Ascending aorta (tissue), 2 donors: ENCODE data around the gene HADHA. TPM values are rescaled to one million over a fixed set of nuclear protein-coding genes. Genes with fewer than 3 reads are reported as not detected.

ENCODE experiments used
- DNase-seq, 2 donors: peaks; one replicate each; pipeline ENCODE4 v3.0.0-alpha.2; 2019; ENCODE audit warnings: low spot score in 2 of 2
- H3K27ac ChIP-seq, 2 donors: fragments of 200-600 bp; sonication (generic); one replicate each; pipeline ENCODE4 v1.5.1; 2016 to 2017; ENCODE audit warnings: mild to moderate bottlenecking in 1 of 2
- H3K27me3 ChIP-seq: fragments of 200-600 bp; sonication (generic); one replicate; pipeline ENCODE4 v1.5.1; 2017
- H3K36me3 ChIP-seq, 2 donors: fragments of 200-600 bp; sonication (generic); one replicate each; pipeline ENCODE4 v1.5.1; 2016
- H3K4me1 ChIP-seq, 2 donors: fragments of 200-600 bp; sonication (generic); one replicate each; pipeline ENCODE4 v1.5.1; 2016 to 2017; ENCODE audit warnings: mild to moderate bottlenecking in 1 of 2
- H3K4me3 ChIP-seq, 2 donors: fragments of 200-600 bp; sonication (generic); one replicate each; pipeline ENCODE4 v1.5.1; 2016 to 2017; ENCODE audit warnings: mild to moderate bottlenecking in 1 of 2
- H3K9me3 ChIP-seq, 2 donors: fragments of 200-600 bp; sonication (generic); one replicate each; pipeline ENCODE4 v1.5.1; 2016
- CTCF ChIP-seq, 3 experiments: fragments of 200-600 bp in 2 of 3; fragments of 450-650 bp in 1 of 3; sonication (generic) in 2 of 3; IDR thresholded peaks; one replicate each; pipeline ENCODE4 v1.5.1; 2016 to 2019; ENCODE audit warnings: antibody characterized with exemption in 3 of 3, mild to moderate bottlenecking in 1 of 3, moderate library complexity in 1 of 3
- intact Hi-C: fragments of 100-400 bp; cut with DNase I; formaldehyde crosslinking; loops from one replicate; pipeline ENCODE4 v1.15.1; 2023
- total RNA-seq: library from RNA; depleted of rRNA; stranded (reverse); fragments of >200 nt; gene quantifications from one replicate; pipeline ENCODE4 v1.1.0, GENCODE V29; 2016

HADHA gene
- total RNA-seq, 1 donor from 2014 or later, result 49.5 TPM

GRCh38 chr2:26235089-26235488 lies 9.3 kb downstream of the HADHA start:
- Histone ChIP-seq H3K36me3 (peaks cover 70 to 83% of the 10 kb centered on the region in 2 donors), H3K4me3 (no peak overlapping the region), H3K27me3 (no peaks in the 10 kb centered on the region), H3K4me1 (no peaks in the 10 kb centered on the region), H3K9me3 (no peaks in the 10 kb centered on the region), H3K27ac (no peak overlapping the region)
- intact Hi-C loops, result no loop called here
- DNase-seq, result no peak
- peak in 2 of 3 experiments; percentile 8 to 25 for TF ChIP-seq CTCF (IDR thresholded peaks at IDR 0.05)

GRCh38 chr2:26230806-26231205 lies 13.6 kb downstream of the HADHA start:
- Histone ChIP-seq H3K4me1 (no peaks in the 10 kb centered on the region), H3K9me3 (no peaks in the 10 kb centered on the region), H3K27ac (no peak overlapping the region), H3K4me3 (no peak overlapping the region), H3K36me3 (peaks cover 80 to 94% of the 10 kb centered on the region in 2 donors), H3K27me3 (no peaks in the 10 kb centered on the region)
- TF ChIP-seq CTCF (IDR thresholded peaks at IDR 0.05), result no peak
- no peak for DNase-seq
- intact Hi-C loops, result no loop called here

- no peaks in the 10 kb centered on the region for H3K9me3 ChIP-seq
- no peak for TF ChIP-seq CTCF (IDR thresholded peaks at IDR 0.05)
- DNase-seq, result no peak
- H3K27ac ChIP-seq, result no peak overlapping the region
- intact Hi-C loops, result no loop called here
- no peak overlapping the region for H3K4me3 ChIP-seq
- H3K36me3 ChIP-seq, result peaks cover 73 to 82% of the 10 kb centered on the region in 2 donors
- no peaks in the 10 kb centered on the region for H3K4me1 ChIP-seq
- no peaks in the 10 kb centered on the region for H3K27me3 ChIP-seq
Observed at GRCh38 chr2:26229595-26229994, 14.8 kb downstream of the HADHA start.

GRCh38 chr2:26224095-26224494 lies 20.3 kb downstream of the HADHA start:
- DNase-seq, result no peak
- Histone ChIP-seq H3K9me3 (no peaks in the 10 kb centered on the region), H3K27ac (no peak overlapping the region), H3K4me1 (no peaks in the 10 kb centered on the region), H3K27me3 (no peaks in the 10 kb centered on the region), H3K36me3 (peaks cover 36 to 46% of the 10 kb centered on the region in 2 donors), H3K4me3 (no peak overlapping the region)
- intact Hi-C loops, result no loop called here
- TF ChIP-seq CTCF (IDR thresholded peaks at IDR 0.05), result no peak

GRCh38 chr2:26223018-26223417 lies 21.4 kb downstream of the HADHA start:
- Histone ChIP-seq H3K36me3 (peaks cover 29 to 36% of the 10 kb centered on the region in 2 donors), H3K4me1 (no peaks in the 10 kb centered on the region)

More at GRCh38 chr2:26223018-26223417, 21.4 kb downstream of the HADHA start:
- no peaks in the 10 kb centered on the region for H3K27me3 ChIP-seq
- no peak for TF ChIP-seq CTCF (IDR thresholded peaks at IDR 0.05)
- DNase-seq, result no peak
- intact Hi-C loops, result no loop called here
- H3K4me3 ChIP-seq, result no peak overlapping the region
- no peaks in the 10 kb centered on the region for H3K9me3 ChIP-seq
- no peak overlapping the region for H3K27ac ChIP-seq
